Muscle layer of colon (tissue), 2 donors: ENCODE data around the gene PPIF.

ENCODE experiments used
- H3K27ac ChIP-seq: one replicate; pipeline ENCODE4 v1.7.0; 2013; ENCODE audit warnings: low read depth, mild to moderate bottlenecking, low read length, moderate library complexity
- H3K27me3 ChIP-seq, 2 donors: one replicate each; pipeline ENCODE4 v1.7.0; 2013; ENCODE audit warnings: low read length in 2 of 2, mild to moderate bottlenecking in 2 of 2; ENCODE audit not compliant: insufficient read depth in 2 of 2, control insufficient read depth in 1 of 2
- H3K36me3 ChIP-seq: one replicate; pipeline ENCODE4 v1.7.0; 2013; ENCODE audit warnings: mild to moderate bottlenecking, low read length; ENCODE audit not compliant: insufficient read depth
- H3K4me1 ChIP-seq: one replicate; pipeline ENCODE4 v1.7.0; 2013; ENCODE audit warnings: mild to moderate bottlenecking, low read length; ENCODE audit not compliant: insufficient read depth
- H3K4me3 ChIP-seq, 2 donors: one replicate each; pipeline ENCODE4 v1.7.0; 2013; ENCODE audit warnings: low read length in 2 of 2, low read depth in 1 of 2, mild to moderate bottlenecking in 1 of 2, moderate library complexity in 1 of 2
- H3K9ac ChIP-seq: one replicate; pipeline ENCODE4 v1.7.0; 2013; ENCODE audit warnings: low read length
- H3K9me3 ChIP-seq: one replicate; pipeline ENCODE4 v1.7.0; 2013; ENCODE audit warnings: mild to moderate bottlenecking, low read length
- donor health status: abdominal sarcoma.
- donor health status: Adenocarcinoma of cecum.

Gene PPIF

DNA sequence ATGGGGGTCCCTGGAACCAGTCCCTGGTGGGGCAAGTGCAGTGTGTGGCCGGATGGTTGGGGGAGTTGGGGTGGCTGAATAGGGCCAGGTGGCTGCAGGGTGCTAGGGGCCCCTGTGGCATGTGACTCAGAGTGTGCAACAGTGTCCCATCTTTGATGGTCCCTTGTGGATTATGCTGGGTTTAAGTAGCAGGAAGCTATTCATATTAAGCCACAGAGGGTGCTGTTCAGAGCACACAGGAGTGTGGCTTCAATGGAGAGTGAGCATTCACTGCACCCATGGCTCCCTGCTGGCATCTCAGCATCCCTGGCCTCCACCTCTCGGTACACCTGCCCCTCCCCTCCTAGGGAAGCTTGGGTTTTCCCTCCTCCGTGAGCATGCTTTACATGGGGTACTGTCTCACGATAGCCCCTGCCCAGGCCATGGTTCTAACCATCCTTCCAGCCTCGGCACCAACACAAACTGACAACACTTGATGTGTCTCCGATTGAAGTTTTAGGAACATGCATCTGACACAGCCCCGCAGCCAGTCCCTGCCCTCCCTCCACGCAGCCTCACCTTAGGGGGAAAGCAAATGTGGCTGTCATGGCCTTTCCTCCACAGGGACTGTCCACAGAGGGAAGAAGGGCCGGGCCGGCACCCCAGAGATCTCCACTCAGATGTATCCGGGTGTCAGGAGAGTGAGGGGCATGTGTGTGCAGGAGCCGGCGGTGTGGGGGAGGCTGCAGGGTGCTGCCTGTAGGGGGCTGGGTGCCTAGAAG lies 30.4 kb upstream of the PPIF start:
- Histone ChIP-seq H3K27ac (no peak overlapping the region), H3K36me3 (peaks cover 26% of the 10 kb centered on the region), H3K9ac (no peak overlapping the region), H3K4me1 (peaks cover 13% of the 10 kb centered on the region), H3K9me3 (no peaks in the 10 kb centered on the region), H3K27me3 (no peaks in the 10 kb centered on the region), H3K4me3 (no peak overlapping the region)

DNA sequence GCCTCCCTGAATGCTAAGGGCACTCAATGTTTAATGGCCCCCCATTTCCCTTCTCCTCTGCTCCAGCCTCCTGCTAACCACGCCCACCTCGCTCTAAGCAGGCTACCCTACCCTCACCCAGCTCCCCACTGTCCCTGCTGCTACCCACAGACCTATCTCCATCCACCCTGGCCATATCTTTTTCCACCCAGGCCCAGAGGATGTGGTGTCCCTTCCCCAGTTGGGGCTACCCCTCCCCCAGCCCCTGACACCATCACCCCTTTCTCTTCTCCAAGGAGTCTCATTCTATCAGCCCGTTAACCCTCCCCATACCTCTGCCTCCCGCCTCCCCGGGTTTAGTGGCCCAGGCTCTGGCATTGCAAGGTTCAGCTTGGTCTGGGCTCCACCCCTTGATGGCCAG lies 28.9 kb upstream of the PPIF start:
- Histone ChIP-seq H3K4me1 (peaks cover 23% of the 10 kb centered on the region), H3K9me3 (no peaks in the 10 kb centered on the region), H3K36me3 (peaks cover 16% of the 10 kb centered on the region), H3K27me3 (no peaks in the 10 kb centered on the region), H3K9ac (no peak overlapping the region), H3K27ac (no peak overlapping the region), H3K4me3 (no peak overlapping the region)

GRCh38 chr10:79319115-79319771 lies 28.0 kb upstream of the PPIF start:
- no peak overlapping the region for H3K4me3 ChIP-seq
- H3K27me3 ChIP-seq, result no peaks in the 10 kb centered on the region
- no peak overlapping the region for H3K27ac ChIP-seq
- H3K4me1 ChIP-seq, result peaks cover 26% of the 10 kb centered on the region
- no peaks in the 10 kb centered on the region for H3K9me3 ChIP-seq
- peaks cover 12% of the 10 kb centered on the region for H3K36me3 ChIP-seq
- no peak overlapping the region for H3K9ac ChIP-seq

DNA sequence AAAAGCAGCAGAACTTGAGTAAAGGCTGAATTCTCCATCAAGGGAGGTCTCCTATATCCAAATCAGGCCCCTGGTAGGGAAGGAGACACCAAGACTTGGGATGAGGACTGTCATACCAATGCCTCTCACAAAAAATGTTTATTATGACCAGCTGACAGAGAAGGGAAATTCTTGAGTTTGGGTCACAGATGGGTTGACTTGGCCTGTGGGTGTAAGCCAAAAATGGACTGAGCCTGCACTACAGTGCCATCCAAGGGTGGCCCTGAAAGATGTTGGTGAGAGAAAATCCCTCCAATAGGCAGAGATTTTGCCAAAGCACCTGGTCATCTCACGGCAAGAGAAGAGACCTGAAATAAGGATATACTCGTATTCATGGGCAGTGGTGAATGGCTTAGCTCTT lies 27.0 kb upstream of the PPIF start:
- peaks cover 26% of the 10 kb centered on the region for H3K4me1 ChIP-seq
- no peak overlapping the region for H3K9ac ChIP-seq
- no peaks in the 10 kb centered on the region for H3K9me3 ChIP-seq

GRCh38 chr10:79320820-79321493 lies 26.3 kb upstream of the PPIF start:
- H3K36me3 ChIP-seq, result no peaks in the 10 kb centered on the region
- peaks cover 26% of the 10 kb centered on the region for H3K4me1 ChIP-seq
- no peak overlapping the region for H3K4me3 ChIP-seq
- H3K27ac ChIP-seq, result no peak overlapping the region
- H3K9me3 ChIP-seq, result no peaks in the 10 kb centered on the region
- H3K9ac ChIP-seq, result no peak overlapping the region
- no peaks in the 10 kb centered on the region for H3K27me3 ChIP-seq

More for the DNA sequence above, 27.0 kb upstream of the PPIF start:
- peaks cover 6% of the 10 kb centered on the region for H3K36me3 ChIP-seq
- H3K27me3 ChIP-seq, result no peaks in the 10 kb centered on the region
- H3K27ac ChIP-seq, result no peak overlapping the region
- no peak overlapping the region for H3K4me3 ChIP-seq

DNA sequence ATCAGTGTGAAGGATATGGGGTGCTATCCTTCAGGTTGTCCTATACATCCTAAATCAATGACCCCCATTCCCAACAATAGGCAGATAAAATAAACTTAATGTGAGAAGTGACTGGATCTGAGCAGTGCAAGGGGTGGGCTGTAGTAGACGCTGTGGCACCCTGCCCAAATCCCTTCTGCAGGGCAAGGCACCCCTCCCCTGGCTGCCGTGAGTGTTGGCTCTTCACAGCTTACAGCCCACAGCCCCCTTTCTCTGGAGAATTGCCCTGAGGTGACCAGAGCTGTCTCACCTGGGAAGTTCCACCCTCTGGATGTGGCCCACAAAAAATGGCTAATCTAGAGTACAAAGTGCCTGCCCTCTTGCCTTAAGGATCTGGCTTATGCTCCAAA lies 25.8 kb upstream of the PPIF start:
- Histone ChIP-seq H3K27me3 (no peaks in the 10 kb centered on the region), H3K9ac (no peak overlapping the region), H3K27ac (no peak overlapping the region), H3K9me3 (no peaks in the 10 kb centered on the region), H3K36me3 (no peaks in the 10 kb centered on the region), H3K4me3 (no peak overlapping the region), H3K4me1 (peaks cover 26% of the 10 kb centered on the region)

- no peaks in the 10 kb centered on the region for H3K36me3 ChIP-seq
- peaks cover 21% of the 10 kb centered on the region for H3K4me1 ChIP-seq
- H3K27me3 ChIP-seq, result no peaks in the 10 kb centered on the region
- no peaks in the 10 kb centered on the region for H3K9me3 ChIP-seq
- no peak overlapping the region for H3K27ac ChIP-seq
- no peak overlapping the region for H3K9ac ChIP-seq
- no peak overlapping the region for H3K4me3 ChIP-seq
Measured at GRCh38 chr10:79321951-79322350, 25.3 kb upstream of the PPIF start.

DNA sequence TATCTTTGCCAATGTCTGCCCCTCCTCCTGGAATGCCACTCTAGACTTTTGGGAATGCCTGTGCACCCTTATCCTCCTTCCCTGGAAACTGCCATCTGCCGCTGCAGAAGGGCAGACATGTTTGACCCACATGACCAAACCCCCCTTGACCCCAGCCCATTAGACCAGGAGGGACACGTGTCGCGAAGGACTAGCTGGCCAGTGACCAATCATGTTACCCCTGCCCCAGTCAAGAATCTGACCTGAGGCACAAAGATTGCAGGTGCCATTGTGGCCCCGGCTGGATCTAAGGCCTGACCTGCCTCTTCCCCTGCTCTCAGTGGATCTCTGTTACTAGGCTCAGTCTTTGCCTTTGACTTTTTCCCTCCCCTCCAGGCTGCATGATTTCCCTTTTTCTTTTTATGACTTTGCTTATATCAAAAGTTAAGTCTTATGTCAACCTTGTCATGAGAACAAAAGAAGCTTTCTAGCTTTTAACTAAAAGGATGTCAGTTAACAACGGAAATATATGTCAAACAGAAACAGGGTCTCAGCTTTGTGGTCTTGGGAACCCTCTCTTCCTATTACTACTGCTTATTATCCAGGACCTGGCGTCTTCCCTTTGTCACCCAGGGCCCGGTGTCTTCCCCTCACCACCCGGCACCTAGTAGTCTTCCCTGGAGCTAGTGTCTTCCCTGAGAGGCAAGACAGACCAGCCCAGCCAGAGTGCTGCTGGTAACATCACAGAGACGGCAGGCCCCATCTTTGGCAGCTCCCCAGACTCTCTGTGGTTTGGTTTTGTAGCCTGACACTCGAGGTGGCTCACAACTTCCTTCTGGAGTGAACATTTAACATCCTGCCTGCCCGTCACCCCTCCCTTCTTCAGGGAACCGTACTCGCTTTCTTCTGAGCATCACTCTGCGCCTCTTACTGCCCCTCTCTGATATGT lies 24.4 kb upstream of the PPIF start:
- Histone ChIP-seq H3K27me3 (no peaks in the 10 kb centered on the region), H3K36me3 (no peaks in the 10 kb centered on the region), H3K27ac (peak overlapping the region; percentile 6), H3K9me3 (no peaks in the 10 kb centered on the region), H3K9ac (no peak overlapping the region), H3K4me1 (peaks cover 13% of the 10 kb centered on the region), H3K4me3 (no peak overlapping the region)

- no peaks in the 10 kb centered on the region for H3K9me3 ChIP-seq
- no peak overlapping the region for H3K4me3 ChIP-seq
- H3K27ac ChIP-seq, result no peak overlapping the region
- no peak overlapping the region for H3K9ac ChIP-seq
- H3K27me3 ChIP-seq, result no peaks in the 10 kb centered on the region
- no peaks in the 10 kb centered on the region for H3K36me3 ChIP-seq
- peaks cover 13% of the 10 kb centered on the region for H3K4me1 ChIP-seq
Measured at GRCh38 chr10:79323602-79324001, 23.7 kb upstream of the PPIF start.

DNA sequence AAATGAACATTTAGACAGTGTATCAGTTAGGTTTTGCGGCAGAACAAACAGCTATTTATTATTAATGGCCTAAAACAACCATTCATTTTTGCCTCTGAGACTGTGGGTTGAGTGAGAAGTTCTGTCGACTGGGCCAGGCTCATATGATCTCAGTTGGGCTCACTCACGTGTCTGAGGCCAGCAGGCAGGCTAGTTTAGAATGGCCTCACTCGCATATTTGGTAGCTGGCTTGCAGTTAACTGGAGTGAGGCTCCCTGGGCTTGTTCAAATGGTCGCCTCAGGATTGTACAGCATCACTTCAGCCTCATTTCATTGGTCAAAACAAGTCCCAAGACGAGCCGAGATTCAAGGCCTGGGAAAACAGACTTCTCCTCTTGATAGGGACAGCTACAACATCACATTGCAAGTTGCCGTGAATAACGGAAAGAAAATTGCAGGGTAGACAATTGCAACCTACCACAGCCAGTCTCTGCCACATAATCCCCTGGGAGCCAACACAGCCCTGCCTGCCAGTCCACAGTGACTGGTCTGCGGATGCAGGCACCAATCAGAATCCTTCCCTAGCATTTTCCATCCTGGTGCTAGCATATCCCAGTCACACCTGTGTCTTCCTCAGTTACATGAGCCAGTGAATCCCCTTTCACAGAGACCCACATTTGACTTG lies 23.1 kb upstream of the PPIF start:
- no peaks in the 10 kb centered on the region for H3K9me3 ChIP-seq
- no peak overlapping the region for H3K27ac ChIP-seq
- peaks cover 13% of the 10 kb centered on the region for H3K4me1 ChIP-seq
- H3K27me3 ChIP-seq, result no peaks in the 10 kb centered on the region
- H3K36me3 ChIP-seq, result no peaks in the 10 kb centered on the region
- H3K9ac ChIP-seq, result no peak overlapping the region
- no peak overlapping the region for H3K4me3 ChIP-seq
